ENCODE results near the gene FGF19. TPM values are rescaled to one million over a fixed set of nuclear protein-coding genes. Genes with fewer than 3 reads are reported as not detected.

Gene FGF19
- total RNA-seq, 1 experiment from 2014 or later, result 17.6 TPM

- TF ChIP-seq ZNF416 (CRISPR knock-in tag; IDR thresholded peaks at IDR 0.05) (no peak), FOXP1 (CRISPR knock-in tag; IDR thresholded peaks at IDR 0.05; ENCODE audit: borderline replicate concordance) (0 out of 2 replicates have a peak, but pooled peaks have one; percentile 35)
Measured at GRCh38 chr11:69654001-69654659, 49.7 kb downstream of the FGF19 start (continued).

DNA sequence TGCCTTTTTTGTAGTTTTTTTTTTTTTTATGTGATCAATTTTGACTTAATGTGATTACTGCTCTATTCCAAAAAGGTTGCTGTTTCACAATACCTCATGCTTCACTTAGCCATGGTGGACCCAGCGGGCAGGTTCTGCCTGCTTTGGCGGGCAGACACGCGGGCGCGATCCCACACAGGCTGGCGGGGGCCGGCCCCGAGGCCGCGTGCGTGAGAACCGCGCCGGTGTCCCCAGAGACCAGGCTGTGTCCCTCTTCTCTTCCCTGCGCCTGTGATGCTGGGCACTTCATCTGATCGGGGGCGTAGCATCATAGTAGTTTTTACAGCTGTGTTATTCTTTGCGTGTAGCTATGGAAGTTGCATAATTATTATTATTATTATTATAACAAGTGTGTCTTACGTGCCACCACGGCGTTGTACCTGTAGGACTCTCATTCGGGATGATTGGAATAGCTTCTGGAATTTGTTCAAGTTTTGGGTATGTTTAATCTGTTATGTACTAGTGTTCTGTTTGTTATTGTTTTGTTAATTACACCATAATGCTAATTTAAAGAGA lies 50.3 kb downstream of the FGF19 start:
- ATAC-seq (no peak), DNase-seq (ENCODE audit: low spot score) (no peak)
- no peak overlapping the region for H3K4me3 Mint-ChIP-seq
- CTCF ChIA-PET, result interaction anchor here (0.8 to 1.0 kb wide), 2 partner anchors 9 kb away, joined by 3 to 4 read pairs; no protein-coding TSS in a partner anchor
- no peaks in the 10 kb centered on the region for H3K9me3 Mint-ChIP-seq
- H3K36me3 Mint-ChIP-seq, result peaks cover 34% of the 10 kb centered on the region
- POLR2A ChIA-PET, result no interaction called here
- no peaks in the 10 kb centered on the region for H3K27me3 Mint-ChIP-seq (ENCODE audit: low read depth)
- H3K4me1 Mint-ChIP-seq, result peaks cover 20% of the 10 kb centered on the region
- TF ChIP-seq, protein P1, sequence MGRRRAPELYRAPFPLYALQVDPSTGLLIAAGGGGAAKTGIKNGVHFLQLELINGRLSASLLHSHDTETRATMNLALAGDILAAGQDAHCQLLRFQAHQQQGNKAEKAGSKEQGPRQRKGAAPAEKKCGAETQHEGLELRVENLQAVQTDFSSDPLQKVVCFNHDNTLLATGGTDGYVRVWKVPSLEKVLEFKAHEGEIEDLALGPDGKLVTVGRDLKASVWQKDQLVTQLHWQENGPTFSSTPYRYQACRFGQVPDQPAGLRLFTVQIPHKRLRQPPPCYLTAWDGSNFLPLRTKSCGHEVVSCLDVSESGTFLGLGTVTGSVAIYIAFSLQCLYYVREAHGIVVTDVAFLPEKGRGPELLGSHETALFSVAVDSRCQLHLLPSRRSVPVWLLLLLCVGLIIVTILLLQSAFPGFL (CRISPR knock-in tag; IDR thresholded peaks at IDR 0.05; ENCODE audit: borderline replicate concordance), result no peak
- TF ChIP-seq SP1 (CRISPR knock-in tag; conservative IDR thresholded peaks at IDR 0.05) (no peak), SMAD3 (CRISPR knock-in tag; IDR thresholded peaks at IDR 0.05; ENCODE audit: borderline replicate concordance) (no peak), NR3C1 (CRISPR knock-in tag; conservative IDR thresholded peaks at IDR 0.05; ENCODE audit: low read depth) (no peak), E2F1 (CRISPR knock-in tag; IDR thresholded peaks at IDR 0.05) (no peak)
- TF ChIP-seq, protein P2, sequence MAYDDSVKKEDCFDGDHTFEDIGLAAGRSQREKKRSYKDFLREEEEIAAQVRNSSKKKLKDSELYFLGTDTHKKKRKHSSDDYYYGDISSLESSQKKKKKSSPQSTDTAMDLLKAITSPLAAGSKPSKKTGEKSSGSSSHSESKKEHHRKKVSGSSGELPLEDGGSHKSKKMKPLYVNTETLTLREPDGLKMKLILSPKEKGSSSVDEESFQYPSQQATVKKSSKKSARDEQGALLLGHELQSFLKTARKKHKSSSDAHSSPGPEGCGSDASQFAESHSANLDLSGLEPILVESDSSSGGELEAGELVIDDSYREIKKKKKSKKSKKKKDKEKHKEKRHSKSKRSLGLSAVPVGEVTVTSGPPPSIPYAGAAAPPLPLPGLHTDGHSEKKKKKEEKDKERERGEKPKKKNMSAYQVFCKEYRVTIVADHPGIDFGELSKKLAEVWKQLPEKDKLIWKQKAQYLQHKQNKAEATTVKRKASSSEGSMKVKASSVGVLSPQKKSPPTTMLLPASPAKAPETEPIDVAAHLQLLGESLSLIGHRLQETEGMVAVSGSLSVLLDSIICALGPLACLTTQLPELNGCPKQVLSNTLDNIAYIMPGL (CRISPR knock-in tag; IDR thresholded peaks at IDR 0.05), result no peak
- H3K27ac Mint-ChIP-seq, result no peak overlapping the region; the same call in 1 of the 2 replicates

- TF ChIP-seq ZNF423 (CRISPR knock-in tag; IDR thresholded peaks at IDR 0.05) (no peak), MYBL2 (CRISPR knock-in tag; IDR thresholded peaks at IDR 0.05) (no peak)
- TF ChIP-seq, protein P3, sequence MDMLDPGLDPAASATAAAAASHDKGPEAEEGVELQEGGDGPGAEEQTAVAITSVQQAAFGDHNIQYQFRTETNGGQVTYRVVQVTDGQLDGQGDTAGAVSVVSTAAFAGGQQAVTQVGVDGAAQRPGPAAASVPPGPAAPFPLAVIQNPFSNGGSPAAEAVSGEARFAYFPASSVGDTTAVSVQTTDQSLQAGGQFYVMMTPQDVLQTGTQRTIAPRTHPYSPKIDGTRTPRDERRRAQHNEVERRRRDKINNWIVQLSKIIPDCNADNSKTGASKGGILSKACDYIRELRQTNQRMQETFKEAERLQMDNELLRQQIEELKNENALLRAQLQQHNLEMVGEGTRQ (CRISPR knock-in tag; IDR thresholded peaks at IDR 0.05), result no peak
- ATAC-seq (no peak), DNase-seq (ENCODE audit: low spot score) (no peak)
- ChIA-PET CTCF (interaction anchor here (1.0 kb wide), 1 partner anchor 9 kb away, joined by 4 read pairs; no protein-coding TSS in a partner anchor), POLR2A (no interaction called here)
- peaks cover 16% of the 10 kb centered on the region for H3K4me1 Mint-ChIP-seq
- H3K27ac Mint-ChIP-seq, result no peak overlapping the region; the same call in 1 of the 2 replicates
- H3K9me3 Mint-ChIP-seq, result no peaks in the 10 kb centered on the region
- no peak overlapping the region for H3K4me3 Mint-ChIP-seq
- H3K27me3 Mint-ChIP-seq (ENCODE audit: low read depth), result no peaks in the 10 kb centered on the region
- peaks cover 39% of the 10 kb centered on the region for H3K36me3 Mint-ChIP-seq
Measured at GRCh38 chr11:69652999-69653398, 50.8 kb downstream of the FGF19 start.

- Mint-ChIP-seq H3K36me3 (peaks cover 41% of the 10 kb centered on the region), H3K27ac (0 out of 2 replicates have a peak overlapping the region, but pooled peaks have one; percentile 12), H3K27me3 (ENCODE audit: low read depth) (no peaks in the 10 kb centered on the region), H3K9me3 (no peaks in the 10 kb centered on the region), H3K4me1 (peaks cover 9% of the 10 kb centered on the region), H3K4me3 (no peak overlapping the region)
- ChIA-PET CTCF (interaction anchor here (0.9 kb wide), 1 partner anchor 10 kb away, joined by 3 read pairs; no protein-coding TSS in a partner anchor), POLR2A (no interaction called here)
- no peak for DNase-seq (ENCODE audit: low spot score)
- ATAC-seq, result no peak
- TF ChIP-seq, protein P3 (CRISPR knock-in tag; IDR thresholded peaks at IDR 0.05), result no peak
- TF ChIP-seq GTF2I (CRISPR knock-in tag; conservative IDR thresholded peaks at IDR 0.05), result no peak
- TF ChIP-seq ZNF423 (CRISPR knock-in tag; IDR thresholded peaks at IDR 0.05), result no peak
- TF ChIP-seq, protein P1 (CRISPR knock-in tag; IDR thresholded peaks at IDR 0.05; ENCODE audit: borderline replicate concordance), result no peak
- no peak for TF ChIP-seq ZNF512 (CRISPR knock-in tag; IDR thresholded peaks at IDR 0.05; ENCODE audit: borderline replicate concordance)
- no peak for TF ChIP-seq EMX1 (CRISPR knock-in tag; IDR thresholded peaks at IDR 0.05)
- no peak for TF ChIP-seq ESRRA (CRISPR knock-in tag; IDR thresholded peaks at IDR 0.05; ENCODE audit: borderline replicate concordance)
- no peak for TF ChIP-seq ZBTB21 (CRISPR knock-in tag; IDR thresholded peaks at IDR 0.05; ENCODE audit: borderline replicate concordance)
Measured at GRCh38 chr11:69651834-69652620, 51.8 kb downstream of the FGF19 start.

Data from WTC11 (cell line).